ENCODE results near the gene SLC16A7.

DNA sequence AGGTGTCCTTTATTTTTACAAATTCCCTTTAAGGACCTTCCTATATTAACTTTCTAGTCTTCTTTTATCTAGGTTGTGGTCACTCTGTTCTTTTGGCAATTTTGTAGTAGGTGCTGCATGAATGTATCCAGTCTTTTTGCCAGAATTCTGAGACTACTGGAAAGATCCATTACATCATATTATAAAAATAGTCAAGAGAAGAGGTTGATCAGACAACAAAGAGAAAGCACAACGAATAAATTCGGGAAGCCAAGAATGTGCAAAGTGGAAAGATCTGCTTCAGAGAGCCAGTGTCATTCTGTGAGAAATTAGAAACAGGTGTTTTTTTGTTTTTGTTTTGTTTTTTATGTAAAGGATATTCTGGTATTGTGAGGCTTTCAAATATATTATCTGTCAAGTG is 15.8 kb upstream of the SLC16A7 start:
- TF ChIP-seq, protein P1, sequence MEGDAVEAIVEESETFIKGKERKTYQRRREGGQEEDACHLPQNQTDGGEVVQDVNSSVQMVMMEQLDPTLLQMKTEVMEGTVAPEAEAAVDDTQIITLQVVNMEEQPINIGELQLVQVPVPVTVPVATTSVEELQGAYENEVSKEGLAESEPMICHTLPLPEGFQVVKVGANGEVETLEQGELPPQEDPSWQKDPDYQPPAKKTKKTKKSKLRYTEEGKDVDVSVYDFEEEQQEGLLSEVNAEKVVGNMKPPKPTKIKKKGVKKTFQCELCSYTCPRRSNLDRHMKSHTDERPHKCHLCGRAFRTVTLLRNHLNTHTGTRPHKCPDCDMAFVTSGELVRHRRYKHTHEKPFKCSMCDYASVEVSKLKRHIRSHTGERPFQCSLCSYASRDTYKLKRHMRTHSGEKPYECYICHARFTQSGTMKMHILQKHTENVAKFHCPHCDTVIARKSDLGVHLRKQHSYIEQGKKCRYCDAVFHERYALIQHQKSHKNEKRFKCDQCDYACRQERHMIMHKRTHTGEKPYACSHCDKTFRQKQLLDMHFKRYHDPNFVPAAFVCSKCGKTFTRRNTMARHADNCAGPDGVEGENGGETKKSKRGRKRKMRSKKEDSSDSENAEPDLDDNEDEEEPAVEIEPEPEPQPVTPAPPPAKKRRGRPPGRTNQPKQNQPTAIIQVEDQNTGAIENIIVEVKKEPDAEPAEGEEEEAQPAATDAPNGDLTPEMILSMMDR (IDR thresholded peaks at IDR 0.05) = no peak
- TF ChIP-seq POLR2AphosphoS5 (IDR thresholded peaks at IDR 0.05) = no peak
- TF ChIP-seq POLR2A (IDR thresholded peaks at IDR 0.05; ENCODE audit: low read depth) = no peak
- TF ChIP-seq EP300 (IDR thresholded peaks at IDR 0.05) = no peak
